Vagina (tissue), 2 donors: ENCODE measurements around the gene LRP11. TPM values are rescaled to one million over a fixed set of nuclear protein-coding genes. Genes with fewer than 3 reads are reported as not detected.

ENCODE experiments used
- DNase-seq, 2 donors: peaks; one replicate each; pipeline ENCODE4 v3.0.0-alpha.2; 2017; ENCODE audit errors: extremely low spot score in 2 of 2
- H3K27ac ChIP-seq: fragments of 200-600 bp; sonication (generic); one replicate; pipeline ENCODE4 v1.5.1; 2019
- H3K27me3 ChIP-seq: fragments of 200-600 bp; sonication (generic); one replicate; pipeline ENCODE4 v1.5.1; 2019
- H3K36me3 ChIP-seq, 2 donors: fragments of 200-600 bp; sonication (generic); one replicate each; pipeline ENCODE4 v1.5.1; 2017 to 2019
- H3K4me1 ChIP-seq: fragments of 200-600 bp; sonication (generic); one replicate; pipeline ENCODE4 v1.5.1; 2019
- H3K4me3 ChIP-seq, 2 donors: fragments of 200-600 bp; sonication (generic); 1 replicate in 1 of 2; 2 replicates in 1 of 2; pipeline ENCODE4 v1.5.1; 2016 to 2019
- H3K9me3 ChIP-seq: fragments of 200-600 bp; sonication (generic); one replicate; pipeline ENCODE4 v1.5.1; 2019
- CTCF ChIP-seq, 3 experiments: fragments of 450-650 bp in 2 of 3; fragments of 200-600 bp in 1 of 3; sonication (generic) in 1 of 3; IDR thresholded peaks; one replicate each; pipeline ENCODE4 v1.5.1; 2017 to 2019; ENCODE audit warnings: antibody characterized with exemption in 3 of 3, mild to moderate bottlenecking in 2 of 3, moderate library complexity in 2 of 3
- POLR2A ChIP-seq, 2 donors: fragments of 450-650 bp; IDR thresholded peaks; one replicate each; pipeline ENCODE4 v1.6.1; 2017; ENCODE audit warnings: antibody characterized with exemption in 2 of 2, mild to moderate bottlenecking in 2 of 2, moderate library complexity in 2 of 2
- POLR2AphosphoS5 ChIP-seq, 2 donors: sonication (generic); formaldehyde crosslinking; IDR thresholded peaks; one replicate each; pipeline ENCODE4 v1.9.0; 2017; ENCODE audit warnings: antibody characterized with exemption in 2 of 2, mild to moderate bottlenecking in 2 of 2, low read depth in 1 of 2; ENCODE audit not compliant: insufficient read depth in 1 of 2
- intact Hi-C: fragments of 100-400 bp; cut with DNase I; formaldehyde crosslinking; loops from one replicate; pipeline ENCODE4 v1.15.1; 2023
- total RNA-seq: library from RNA; depleted of rRNA; stranded (reverse); fragments of >200 nt; gene quantifications from one replicate; pipeline ENCODE4 v1.2.3, GENCODE V29; 2016

LRP11 gene
- total RNA-seq, 1 donor from 2014 or later: 35.1 TPM

- H3K4me3 ChIP-seq: no peak overlapping the region
- no peak for DNase-seq
- intact Hi-C loops: no loop called here
- no peaks in the 10 kb centered on the region for H3K36me3 ChIP-seq
- peaks cover 40% of the 10 kb centered on the region for H3K4me1 ChIP-seq
- no peaks in the 10 kb centered on the region for H3K9me3 ChIP-seq
- TF ChIP-seq POLR2AphosphoS5 (IDR thresholded peaks at IDR 0.05; ENCODE audit: insufficient read depth in 1 of 2, low read depth in 1 of 2) (no peak), POLR2A (IDR thresholded peaks at IDR 0.05) (no peak), CTCF (IDR thresholded peaks at IDR 0.05) (no peak)
- H3K27me3 ChIP-seq: no peaks in the 10 kb centered on the region
- peak overlapping the region; percentile 57 for H3K27ac ChIP-seq
Measured at GRCh38 chr6:149899926-149900619, 35.9 kb upstream of the LRP11 start.

GRCh38 chr6:149899486-149899885, 35.3 kb upstream of the LRP11 start:
- Histone ChIP-seq H3K27ac (peak overlapping the region; percentile 73), H3K27me3 (no peaks in the 10 kb centered on the region), H3K36me3 (no peaks in the 10 kb centered on the region), H3K4me1 (peaks cover 46% of the 10 kb centered on the region), H3K4me3 (no peak overlapping the region), H3K9me3 (no peaks in the 10 kb centered on the region)
- TF ChIP-seq CTCF (IDR thresholded peaks at IDR 0.05) (no peak), POLR2AphosphoS5 (IDR thresholded peaks at IDR 0.05; ENCODE audit: insufficient read depth in 1 of 2, low read depth in 1 of 2) (peak in 1 of 2 donors; percentile 54), POLR2A (IDR thresholded peaks at IDR 0.05) (no peak)
- intact Hi-C loops: no loop called here
- DNase-seq: peak in 1 of 2 donors; percentile 67

GRCh38 chr6:149898966-149899365, 34.8 kb upstream of the LRP11 start:
- H3K27me3 ChIP-seq: no peaks in the 10 kb centered on the region
- no peak overlapping the region for H3K4me3 ChIP-seq
- no peaks in the 10 kb centered on the region for H3K36me3 ChIP-seq
- peak overlapping the region; percentile 73 for H3K27ac ChIP-seq
- no peak for DNase-seq
- no peaks in the 10 kb centered on the region for H3K9me3 ChIP-seq
- intact Hi-C loops: no loop called here
- H3K4me1 ChIP-seq: peaks cover 51% of the 10 kb centered on the region
- TF ChIP-seq CTCF (IDR thresholded peaks at IDR 0.05) (no peak), POLR2AphosphoS5 (IDR thresholded peaks at IDR 0.05; ENCODE audit: insufficient read depth in 1 of 2, low read depth in 1 of 2) (no peak), POLR2A (IDR thresholded peaks at IDR 0.05) (no peak)

GRCh38 chr6:149897855-149898744, 33.9 kb upstream of the LRP11 start, which contains the start of gene RAET1E:
Gene RAET1E, minus strand, starts transcription at chr6:149898113. Its CDS starts 7,212 bp downstream, at chr6:149890901.
- peak in 1 of 2 donors; percentile 78 for DNase-seq

More at GRCh38 chr6:149897855-149898744, 33.9 kb upstream of the LRP11 start, which contains the start of gene RAET1E:
- Histone ChIP-seq H3K27me3 (no peaks in the 10 kb centered on the region), H3K4me3 (peak within 1 kb of the TSS; percentile 33 to 36), H3K36me3 (no peaks in the 10 kb centered on the region), H3K9me3 (no peaks in the 10 kb centered on the region), H3K4me1 (peaks cover 51% of the 10 kb centered on the region), H3K27ac (peak within 1 kb of the TSS; percentile 73)
- intact Hi-C loops: no loop called here
- TF ChIP-seq CTCF (IDR thresholded peaks at IDR 0.05) (no peak), POLR2AphosphoS5 (IDR thresholded peaks at IDR 0.05; ENCODE audit: insufficient read depth in 1 of 2, low read depth in 1 of 2) (no peak), POLR2A (IDR thresholded peaks at IDR 0.05) (no peak)
